Activated CD4-positive, alpha-beta T cell treated with anti-CD3 and anti-CD28 coated beads for 4 hours (primary cell): Measurements from ENCODE around the gene KDR.

Experiments used
- DNase-seq, 2 donors: peaks; one replicate each; pipeline ENCODE4 v3.0.0-alpha.2; 2020

KDR gene

GRCh38 chr4:55125087-55125721 is at the start of gene KDR:
Gene KDR (minus strand): TSS chr4:55125595. CDS start chr4:55125293, 302 bp downstream.
- no peak for DNase-seq

- no peak for DNase-seq
These were observed 48.2 kb upstream of the KDR start for GRCh38 chr4:55173580-55173979.

- no peak for DNase-seq
These were observed 47.4 kb upstream of the KDR start for GRCh38 chr4:55172694-55173287.

- no peak for DNase-seq
These were observed 45.1 kb upstream of the KDR start for GRCh38 chr4:55170462-55170861.

- no peak for DNase-seq
These were observed 44.1 kb upstream of the KDR start for GRCh38 chr4:55169352-55169961.

GRCh38 chr4:55162396-55162795 is 37.0 kb upstream of the KDR start:
- no peak for DNase-seq

DNA sequence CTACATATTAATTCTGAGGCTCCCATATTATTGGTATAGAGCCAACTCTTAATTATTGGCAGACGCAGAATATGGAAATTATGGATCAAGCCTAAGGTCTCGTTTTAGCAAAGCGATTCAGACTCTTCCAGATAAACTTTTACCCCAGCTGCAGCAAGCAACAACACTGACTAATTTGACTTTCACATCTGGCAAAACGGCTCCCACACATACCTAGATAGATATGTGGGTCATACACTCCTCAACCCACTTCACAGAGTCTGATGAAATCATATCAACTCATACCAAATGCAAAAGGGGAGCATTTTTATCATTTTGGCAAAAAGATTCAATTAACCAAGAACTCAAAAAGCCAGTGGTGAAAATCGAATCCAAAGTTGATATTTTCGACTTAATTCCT is 36.3 kb upstream of the KDR start:
- no peak for DNase-seq

DNA sequence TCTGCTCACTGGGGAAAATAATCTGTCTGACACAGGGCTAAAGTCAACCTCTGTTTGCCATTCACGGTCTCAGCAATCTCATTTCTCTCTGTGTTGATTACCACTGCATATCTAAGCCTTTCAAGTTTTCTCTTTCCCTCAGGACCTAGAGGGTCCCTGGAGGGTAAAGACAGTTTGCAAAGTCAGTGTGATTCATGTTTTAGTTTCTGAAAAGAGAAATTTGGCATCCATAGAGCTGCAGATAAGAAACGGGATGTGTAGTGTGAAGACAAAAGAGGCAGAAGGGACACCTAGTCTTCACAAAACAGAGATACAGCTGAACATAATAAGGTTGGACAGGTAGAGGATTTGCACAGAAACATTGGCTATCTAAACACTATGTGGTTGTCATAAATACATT is 34.5 kb upstream of the KDR start:
- no peak for DNase-seq

GRCh38 chr4:55158957-55159356 is 33.6 kb upstream of the KDR start:
- no peak for DNase-seq

DNA sequence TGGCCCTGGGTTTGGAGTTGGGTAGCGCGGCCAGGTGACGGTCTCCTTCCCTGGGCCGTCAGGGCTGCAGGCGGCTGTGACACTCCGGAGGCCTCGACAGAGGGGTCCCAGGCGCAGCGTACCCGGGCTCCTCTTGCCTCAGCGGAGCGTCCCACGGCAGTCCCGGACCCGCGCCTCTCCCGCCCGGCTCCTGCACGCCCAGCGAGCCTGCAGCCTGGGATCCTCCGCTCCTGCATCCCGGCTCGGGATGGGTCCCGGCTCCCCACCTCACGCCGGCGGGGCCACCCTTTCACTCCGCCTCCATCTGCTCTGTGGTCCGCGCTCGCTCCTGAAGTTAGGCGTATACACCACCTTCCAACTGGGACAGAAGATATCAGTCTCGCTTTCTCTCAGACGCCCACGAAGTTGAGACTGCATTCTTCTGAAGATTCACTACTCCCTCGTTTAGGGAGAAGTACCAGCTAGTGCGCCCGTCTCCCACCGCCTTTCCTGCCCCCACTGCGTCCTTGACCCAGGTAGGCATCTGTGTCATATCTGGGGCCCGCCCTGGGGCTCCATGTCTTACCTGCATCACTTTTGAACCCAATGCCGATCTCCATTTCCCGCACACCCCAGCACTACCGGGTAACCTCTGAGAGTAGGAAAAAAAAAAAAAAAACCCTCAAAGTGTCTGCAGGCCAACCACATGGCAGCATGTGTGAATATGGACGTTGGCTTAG is 32.3 kb upstream of the KDR start:
- DNase-seq = no peak

DNA sequence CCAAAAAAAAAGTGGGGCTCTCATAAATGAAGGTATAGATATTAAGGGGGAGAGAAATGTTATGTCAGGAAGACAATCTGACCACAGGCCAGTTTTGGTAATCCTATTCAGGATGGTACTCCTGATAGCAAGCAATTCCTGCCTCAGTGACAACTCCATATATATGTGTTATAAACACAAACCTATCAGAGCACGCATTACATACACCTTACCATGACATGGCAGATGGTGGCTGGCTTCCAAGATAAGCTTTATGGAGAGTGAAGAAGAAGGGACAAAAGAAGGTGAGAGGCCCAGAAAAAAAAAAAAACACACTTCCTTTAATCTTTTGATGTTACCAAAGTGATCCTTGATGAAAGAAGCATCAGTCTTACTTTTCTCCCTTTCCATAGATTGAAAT is 29.5 kb upstream of the KDR start:
- DNase-seq = no peak

DNA sequence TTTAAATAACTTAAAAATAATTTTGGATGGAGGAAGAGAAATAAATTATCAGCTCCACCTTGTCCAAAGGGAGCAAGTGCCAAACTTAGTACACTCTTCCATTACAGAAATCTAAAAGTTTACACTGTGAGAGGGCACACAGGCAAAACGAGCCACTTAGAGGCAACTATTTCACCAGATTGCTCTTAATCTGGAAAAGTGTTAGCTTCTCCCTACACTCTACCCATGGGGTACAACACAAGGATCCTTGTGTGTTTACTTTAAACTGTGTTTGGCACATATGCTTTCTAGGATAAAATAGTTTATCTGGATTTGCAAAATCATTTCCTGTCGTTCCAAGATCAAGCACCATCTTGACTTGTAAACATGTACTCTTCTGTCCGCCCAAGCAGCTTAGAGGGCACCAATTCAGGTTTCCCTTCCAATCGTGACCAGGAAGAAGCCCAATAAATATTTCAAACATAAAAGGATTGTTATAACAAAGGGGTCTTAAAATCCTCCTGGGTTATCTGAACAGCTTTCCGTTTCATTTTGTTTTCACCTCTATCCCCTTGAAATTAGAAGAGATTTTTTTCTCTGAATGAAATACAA is 29.0 kb upstream of the KDR start:
- DNase-seq = no peak

GRCh38 chr4:55143858-55144257 is 18.5 kb upstream of the KDR start:
- DNase-seq = no peak

GRCh38 chr4:55138367-55138766 is 13.0 kb upstream of the KDR start:
- DNase-seq = no peak

DNA sequence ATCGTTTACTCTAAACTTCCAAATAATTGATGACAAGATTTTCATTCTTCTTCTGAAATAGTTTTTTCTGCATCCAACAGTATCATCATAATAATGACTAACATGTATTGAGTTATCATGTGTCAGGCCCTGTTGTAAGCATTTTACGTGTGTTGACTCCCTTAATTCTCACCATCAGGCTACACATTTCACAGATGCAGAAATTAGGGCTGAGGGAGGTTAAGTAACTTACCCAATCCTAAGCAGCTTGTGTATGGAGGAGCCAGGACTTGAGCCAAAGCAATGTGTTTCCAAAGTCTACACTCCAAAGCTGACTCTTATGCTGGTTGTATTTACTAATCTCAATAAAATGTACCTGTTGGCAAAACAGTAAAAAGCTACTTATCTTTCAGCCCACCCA is 11.2 kb upstream of the KDR start:
- no peak for DNase-seq

- DNase-seq = no peak
These were observed 8.6 kb upstream of the KDR start for GRCh38 chr4:55133951-55134350.

GRCh38 chr4:55132775-55133174 is 7.4 kb upstream of the KDR start:
- DNase-seq = no peak

DNA sequence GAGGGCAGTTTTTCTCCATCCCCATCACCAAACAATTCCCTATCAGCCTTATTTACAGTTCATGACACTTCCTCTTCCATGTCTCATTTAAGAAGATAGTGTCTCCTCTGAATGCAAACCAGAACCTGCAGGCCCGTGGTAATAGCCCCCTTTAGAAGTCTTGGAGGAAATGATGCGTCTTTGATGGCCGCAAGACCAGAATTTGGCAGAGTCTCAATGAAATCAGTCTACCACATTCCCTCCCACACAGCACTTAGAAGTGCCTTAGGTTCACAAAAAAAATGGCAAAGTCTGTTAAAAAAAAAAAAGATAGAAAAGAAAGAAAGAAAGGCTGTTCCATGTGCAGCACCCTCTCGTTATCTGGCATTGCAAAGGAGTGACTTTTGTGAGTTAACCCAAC is 2.1 kb upstream of the KDR start:
- DNase-seq = no peak

- DNase-seq = no peak
These were observed 1.7 kb upstream of the KDR start for GRCh38 chr4:55127053-55127452.

DNA sequence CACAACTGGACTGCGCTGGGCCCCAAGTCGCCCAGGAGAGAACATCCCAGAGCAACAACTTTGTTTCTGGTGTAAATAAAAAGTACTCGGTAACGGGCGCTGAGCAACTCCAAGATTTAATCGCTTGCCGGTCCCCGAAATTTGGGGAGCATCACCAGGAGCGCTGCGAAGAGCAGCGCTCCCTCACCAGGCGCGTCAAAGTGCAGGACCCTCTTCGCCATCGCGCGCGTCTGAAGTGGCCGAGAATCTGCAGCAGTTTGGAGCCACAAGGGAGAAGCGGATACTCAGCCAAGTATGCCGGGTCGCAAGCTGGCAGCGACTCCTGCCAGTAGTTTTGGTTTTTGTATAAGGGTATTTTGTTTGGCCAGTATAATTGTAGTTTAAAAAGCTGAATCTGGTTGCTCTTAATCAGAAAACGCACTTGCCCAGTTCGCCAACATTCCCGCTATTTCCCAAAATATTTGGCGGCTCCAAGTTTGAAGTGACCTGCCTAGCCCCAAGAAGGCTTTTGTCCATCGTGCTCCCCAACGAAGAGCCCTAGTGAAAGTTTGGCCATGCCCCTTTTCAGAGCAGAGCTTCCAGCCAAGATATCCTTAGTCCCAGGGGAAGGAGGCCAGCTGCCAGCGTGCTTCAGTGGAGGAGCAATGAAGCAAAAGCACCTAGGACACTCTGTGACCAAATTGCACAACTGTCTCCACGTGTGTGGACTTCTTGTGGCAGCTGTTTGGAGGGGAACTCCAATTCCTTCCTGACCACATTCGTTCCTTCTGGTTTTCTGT is 557 bp upstream of the KDR start:
- no peak for DNase-seq

GRCh38 chr4:55124322-55125076 is 896 bp downstream of the KDR start:
- no peak for DNase-seq

GRCh38 chr4:55123791-55124190 is 1.6 kb downstream of the KDR start:
- DNase-seq = no peak
